ENCODE results near the gene CCL1. TPM values are rescaled to one million over a fixed set of nuclear protein-coding genes. Genes with fewer than 3 reads are reported as not detected.
A peak's percentile ranks its signal among the peaks of the same experiment; 100 is the strongest.

CCL1 gene
- polyA plus RNA-seq, 5 donors = not detected

DNA sequence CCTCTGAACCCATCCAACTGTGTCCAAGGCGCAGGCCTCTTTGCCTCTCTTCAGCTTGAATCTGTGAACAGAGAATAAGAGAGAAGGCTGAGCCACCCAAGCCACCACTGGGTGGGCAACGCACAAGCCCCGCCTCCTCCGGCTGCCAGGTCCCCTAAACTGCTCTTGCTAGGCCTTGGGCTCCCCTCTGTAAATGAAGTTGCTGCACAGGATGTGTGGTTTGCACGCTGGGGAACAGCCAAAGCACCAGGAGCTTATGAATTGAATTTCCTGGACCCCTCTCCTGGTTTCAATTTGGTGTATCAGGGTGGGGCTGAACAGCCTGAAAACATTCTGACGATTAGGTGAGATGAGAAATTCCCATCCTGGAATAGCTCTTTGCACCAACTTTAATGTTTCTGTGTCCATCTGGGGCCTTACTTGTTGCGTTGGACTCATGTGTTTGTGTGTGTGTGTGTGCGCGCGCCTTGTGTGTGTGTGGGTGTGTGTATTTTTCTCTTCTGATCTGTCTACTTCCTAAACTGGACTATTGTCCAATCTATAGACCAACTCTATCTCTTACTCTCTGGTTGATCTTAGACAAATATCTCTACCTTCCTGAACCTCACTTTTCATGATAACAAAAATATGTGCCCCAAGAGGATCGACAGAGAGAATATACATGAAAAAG, 2.3 kb downstream of the CCL1 start:
- no peak for DNase-seq

- no peak for DNase-seq
Observed at GRCh38 chr17:34358631-34359030, 4.4 kb downstream of the CCL1 start.

DNA sequence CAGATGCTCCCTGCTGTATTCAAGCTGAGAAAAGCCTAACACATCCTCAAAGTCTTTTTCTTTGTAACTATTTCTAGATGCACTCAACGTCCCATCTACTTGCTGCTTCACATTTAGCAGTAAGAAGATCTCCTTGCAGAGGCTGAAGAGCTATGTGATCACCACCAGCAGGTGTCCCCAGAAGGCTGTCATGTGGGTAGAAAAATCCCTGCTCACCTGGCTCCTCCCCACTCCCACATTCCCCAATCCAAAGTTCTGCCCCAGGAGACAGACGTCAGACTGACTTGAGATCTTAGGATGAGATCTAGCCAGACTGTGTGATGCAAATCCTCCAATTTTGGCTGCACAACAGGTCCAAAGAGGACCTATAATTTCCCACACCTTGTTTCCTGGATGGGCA, 5.6 kb downstream of the CCL1 start:
- DNase-seq = no peak

DNA sequence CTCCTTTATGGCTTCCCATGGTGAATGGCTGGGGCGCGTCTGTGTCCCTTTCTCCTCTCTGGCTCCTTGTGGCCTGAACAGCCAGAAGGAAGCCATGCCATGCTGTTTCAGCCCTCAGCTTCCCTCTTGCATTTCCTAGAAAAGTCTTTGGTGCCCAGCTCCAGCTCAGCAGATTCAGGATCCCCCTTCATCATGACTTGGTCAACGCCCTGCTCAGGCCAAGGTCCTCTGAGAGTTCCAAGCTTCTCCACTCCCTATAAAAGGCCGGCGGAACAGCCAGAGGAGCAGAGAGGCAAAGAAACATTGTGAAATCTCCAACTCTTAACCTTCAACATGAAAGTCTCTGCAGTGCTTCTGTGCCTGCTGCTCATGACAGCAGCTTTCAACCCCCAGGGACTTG, 6.8 kb downstream of the CCL1 start, which contains the start of gene CCL13:
Gene CCL13 (plus strand): TSS at position 287 of the 400 bp plus-strand sequence. CDS start 47 bp downstream, at position 334.
- no peak for DNase-seq

- DNase-seq = peak in 1 of 2 donors; percentile 42
Observed at GRCh38 chr17:34354637-34355036, 8.4 kb downstream of the CCL1 start.

- peak; percentile 61 to 67 for DNase-seq
Observed at GRCh38 chr17:34352191-34352590, 10.8 kb downstream of the CCL1 start.

DNA sequence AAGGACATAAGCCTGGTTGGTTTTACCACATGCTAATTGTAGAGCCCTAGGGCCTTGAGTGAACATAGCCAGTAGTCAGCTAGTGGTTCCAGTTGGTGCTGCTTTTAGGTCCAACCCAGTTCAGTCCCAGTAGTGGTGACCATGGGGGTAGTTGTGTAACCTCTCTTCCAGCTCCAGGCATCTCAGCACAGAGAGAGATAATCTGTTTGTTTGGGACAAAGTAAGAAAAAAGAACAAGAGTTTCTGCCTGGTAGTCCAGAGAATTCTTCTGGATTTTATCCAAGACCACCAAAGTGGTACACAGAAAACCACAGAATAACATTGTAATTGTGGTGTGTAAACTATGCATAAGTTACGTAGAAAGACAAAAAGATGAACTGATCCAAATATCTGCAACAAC, 11.9 kb downstream of the CCL1 start:
- DNase-seq = peak; percentile 54 to 63

DNA sequence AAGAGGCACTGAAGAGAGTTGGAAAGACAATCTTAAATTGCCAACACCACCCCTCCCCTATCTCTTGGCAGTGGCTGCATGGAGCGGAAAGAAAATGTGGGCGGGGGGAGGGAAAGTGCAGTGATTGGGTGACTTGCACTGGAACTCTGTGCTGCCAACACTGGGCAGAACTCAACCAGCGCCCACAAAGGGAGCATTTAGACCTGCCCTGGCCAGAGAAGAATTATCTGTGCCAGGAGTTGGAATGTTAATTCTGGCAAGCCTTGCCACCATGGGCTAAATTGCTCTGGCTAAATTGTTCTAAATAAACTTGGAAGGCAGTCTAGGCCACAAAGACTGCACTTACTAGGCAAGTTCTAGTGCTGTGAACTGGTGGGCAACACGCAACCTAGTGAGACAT, 13.3 kb downstream of the CCL1 start:
- DNase-seq = no peak

- no peak for DNase-seq
Observed at GRCh38 chr17:34347063-34347462, 16.0 kb downstream of the CCL1 start.

DNA sequence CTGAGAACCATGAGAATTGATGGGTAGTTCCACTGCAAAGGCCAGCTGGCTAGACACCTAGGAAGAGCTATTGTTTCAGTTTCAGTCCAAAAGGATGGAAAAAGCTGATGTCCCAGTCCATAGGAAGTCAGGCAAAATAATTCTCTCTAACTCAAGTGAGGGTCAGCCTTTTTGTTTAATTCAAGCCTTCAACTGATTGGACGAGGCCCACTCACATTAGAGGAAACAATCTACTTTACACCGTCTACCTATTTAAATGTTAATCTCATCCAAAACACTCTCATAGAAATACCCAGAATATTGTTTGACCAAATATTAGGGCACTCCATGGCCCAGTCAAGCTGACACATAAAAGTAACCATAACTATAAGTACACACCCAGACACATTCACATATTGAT, 21.1 kb downstream of the CCL1 start:
- DNase-seq = no peak

DNA sequence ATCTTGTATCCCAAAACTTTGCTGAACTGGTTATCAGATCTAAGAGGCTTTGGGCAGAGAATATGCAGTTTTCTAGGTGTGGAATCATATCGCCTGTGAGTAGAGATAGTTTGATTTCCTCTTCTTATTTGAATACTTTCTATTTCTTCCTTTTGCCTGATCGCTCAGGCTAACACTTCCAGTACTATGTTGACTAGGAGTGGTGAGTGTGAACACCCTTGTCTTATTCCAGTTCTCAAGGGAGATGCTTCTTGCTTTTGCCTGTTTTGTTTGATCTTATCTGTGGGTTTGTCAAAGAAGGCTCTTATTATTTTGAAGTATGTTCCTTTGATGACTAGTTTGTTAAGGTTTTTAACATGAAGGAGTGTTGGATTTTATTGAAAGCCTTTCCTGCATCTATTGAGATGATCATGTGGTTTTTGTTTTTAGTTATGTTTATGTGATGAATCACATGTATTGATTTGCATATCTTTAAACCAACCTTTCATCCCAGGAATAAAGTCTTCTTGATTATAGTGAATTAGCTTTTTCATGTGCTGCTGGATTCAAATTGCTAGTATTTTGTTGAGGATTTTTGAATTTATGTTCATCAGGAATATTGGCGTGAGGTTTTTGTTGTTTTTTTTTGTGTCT, 23.8 kb downstream of the CCL1 start:
- no peak for DNase-seq

GRCh38 chr17:34337701-34338100, 25.3 kb downstream of the CCL1 start:
- no peak for DNase-seq

DNA sequence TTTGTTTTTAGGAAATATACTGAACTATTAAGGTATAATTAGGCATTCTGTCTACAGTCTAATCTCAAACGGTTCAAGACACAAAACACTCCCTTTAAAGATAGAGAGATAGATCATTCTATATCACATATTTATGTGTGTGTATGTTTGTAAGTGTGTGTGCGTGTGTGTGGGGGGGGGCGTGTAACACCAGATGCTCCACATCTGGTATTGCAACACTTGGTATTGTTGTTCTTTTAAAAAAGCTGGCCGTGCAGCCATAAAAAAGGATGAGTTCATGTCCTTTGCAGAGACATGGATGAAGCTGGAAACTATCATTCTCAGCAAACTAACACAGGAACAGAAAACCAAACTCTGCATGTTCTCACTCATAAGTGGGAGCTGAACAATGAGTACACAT, 35.5 kb downstream of the CCL1 start:
- peak; percentile 76 to 82 for DNase-seq

DNA sequence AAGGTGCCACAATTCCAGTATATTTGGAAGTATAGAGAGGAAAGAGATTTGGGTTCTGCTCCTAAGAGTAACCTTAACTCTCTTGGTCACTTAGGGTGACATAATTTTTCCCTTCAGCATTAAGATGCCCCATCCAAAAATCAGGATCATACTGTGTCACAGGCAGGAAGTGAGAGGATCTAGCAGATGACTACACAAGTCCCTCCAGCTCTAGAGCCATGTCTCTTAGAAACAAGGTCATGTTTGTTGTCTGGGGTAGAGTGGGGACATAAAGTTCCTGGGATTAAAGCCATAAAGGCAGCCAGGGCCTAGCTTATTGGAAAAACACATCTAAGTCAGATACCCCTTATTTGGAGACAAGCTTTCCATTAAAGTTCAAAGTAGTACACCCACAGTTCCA, 41.1 kb downstream of the CCL1 start:
- no peak for DNase-seq

GRCh38 chr17:34319039-34319483, 44.0 kb downstream of the CCL1 start, which contains the start of gene CCL8:
TSS of gene CCL8 (plus strand) at chr17:34319435. CDS start at chr17:34319502, 67 bp downstream.
- no peak for DNase-seq

DNA sequence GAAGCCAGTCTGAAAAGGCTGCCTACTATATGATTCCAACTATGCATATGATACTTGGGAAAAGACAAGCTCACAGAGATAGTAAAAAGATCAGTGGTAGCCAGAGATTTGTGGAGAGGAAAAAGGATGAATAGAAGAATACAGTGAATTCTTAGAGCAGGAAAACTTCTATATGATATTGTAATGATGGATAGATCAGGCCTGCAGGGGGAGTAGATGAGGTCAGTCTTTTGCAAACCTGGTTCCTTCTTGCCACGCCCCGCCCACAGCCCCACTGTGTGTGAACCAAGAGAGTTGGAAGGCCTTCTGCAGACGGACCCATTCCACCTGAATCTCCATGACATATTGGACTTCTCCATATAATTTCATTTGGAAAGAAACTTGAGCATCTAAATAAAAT, 44.6 kb downstream of the CCL1 start:
- DNase-seq = no peak

DNA sequence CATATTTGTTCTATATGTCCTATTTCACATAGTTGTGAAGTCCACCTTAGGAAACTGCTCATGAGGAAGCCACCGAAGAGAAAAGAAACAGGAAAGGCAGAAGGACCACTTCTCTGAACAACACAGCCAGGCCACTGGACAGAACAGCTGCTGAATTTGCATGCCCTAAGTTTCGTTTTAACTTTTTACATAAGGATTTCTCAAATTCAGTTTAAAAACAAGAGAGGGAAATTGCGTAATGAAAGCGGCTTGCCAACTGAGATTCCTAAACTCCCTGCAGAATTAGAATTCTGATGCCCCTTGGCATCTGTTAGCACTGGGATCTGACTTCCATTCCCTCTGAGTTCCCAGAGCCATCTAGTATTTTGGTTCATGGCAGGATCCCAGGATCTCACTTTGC, 48.8 kb downstream of the CCL1 start:
- DNase-seq = peak; percentile 64 to 70

GRCh38 chr17:34313164-34313563, 49.9 kb downstream of the CCL1 start:
- peak in 1 of 2 donors; percentile 37 for DNase-seq

GRCh38 chr17:34312080-34312479, 51.0 kb downstream of the CCL1 start:
- no peak for DNase-seq

- no peak for DNase-seq
Observed at GRCh38 chr17:34311291-34311690, 51.7 kb downstream of the CCL1 start.

Data from right lung (tissue), 5 donors.